PFSK-1 (cell line): ENCODE results near the gene C1RL.

Experiments
- FOXP2 ChIP-seq: optimal IDR thresholded peaks from 2 replicates; pipeline ENCODE3; 2011; ENCODE audit warnings: borderline replicate concordance, control low read depth, inconsistent platforms; ENCODE audit not compliant: insufficient read depth; ENCODE audit errors: extremely low read length, extremely low read depth
- POLR2AphosphoS5 ChIP-seq: IDR thresholded peaks from 2 replicates; pipeline ENCODE4 v1.6.1; 2012; ENCODE audit warnings: low read depth, mild to moderate bottlenecking, control low read depth, low read length, moderate library complexity
- REST ChIP-seq, 2 experiments: IDR thresholded peaks; 2 replicates each; pipeline versions ENCODE4 v1.6.1 to v1.8.0; 2011 to 2012; ENCODE audit warnings: low read depth in 2 of 2, low read length in 2 of 2, control low read depth in 1 of 2, inconsistent platforms in 1 of 2, mild to moderate bottlenecking in 1 of 2, moderate library complexity in 1 of 2; ENCODE audit not compliant: insufficient read depth in 1 of 2
- SIN3A ChIP-seq: IDR thresholded peaks from 2 replicates; pipeline ENCODE4 v1.6.1; 2012; ENCODE audit warnings: mild to moderate bottlenecking, low read length, moderate library complexity, borderline replicate concordance; ENCODE audit not compliant: insufficient read depth
- TAF1 ChIP-seq: IDR thresholded peaks from 2 replicates; pipeline ENCODE4 v1.6.1; 2012; ENCODE audit warnings: low read length, control low read depth, borderline replicate concordance; ENCODE audit not compliant: insufficient read depth

- no peak for TF ChIP-seq SIN3A
- TF ChIP-seq REST (IDR thresholded peaks at IDR 0.05; ENCODE audit: insufficient read depth in 1 of 2, low read depth in 2 of 2, low read length in 2 of 2): no peak
- no peak for TF ChIP-seq POLR2AphosphoS5
- TF ChIP-seq TAF1: no peak
- no peak for TF ChIP-seq FOXP2
Observed at GRCh38 chr12:7093486-7093885, 15.5 kb downstream of the C1RL start.
